ENCODE data around the gene WRAP53. TPM values are rescaled to one million over a fixed set of nuclear protein-coding genes. Genes with fewer than 3 reads are reported as not detected.

WRAP53 gene
- polyA plus RNA-seq, 1 donor = 7.9 TPM

DNA sequence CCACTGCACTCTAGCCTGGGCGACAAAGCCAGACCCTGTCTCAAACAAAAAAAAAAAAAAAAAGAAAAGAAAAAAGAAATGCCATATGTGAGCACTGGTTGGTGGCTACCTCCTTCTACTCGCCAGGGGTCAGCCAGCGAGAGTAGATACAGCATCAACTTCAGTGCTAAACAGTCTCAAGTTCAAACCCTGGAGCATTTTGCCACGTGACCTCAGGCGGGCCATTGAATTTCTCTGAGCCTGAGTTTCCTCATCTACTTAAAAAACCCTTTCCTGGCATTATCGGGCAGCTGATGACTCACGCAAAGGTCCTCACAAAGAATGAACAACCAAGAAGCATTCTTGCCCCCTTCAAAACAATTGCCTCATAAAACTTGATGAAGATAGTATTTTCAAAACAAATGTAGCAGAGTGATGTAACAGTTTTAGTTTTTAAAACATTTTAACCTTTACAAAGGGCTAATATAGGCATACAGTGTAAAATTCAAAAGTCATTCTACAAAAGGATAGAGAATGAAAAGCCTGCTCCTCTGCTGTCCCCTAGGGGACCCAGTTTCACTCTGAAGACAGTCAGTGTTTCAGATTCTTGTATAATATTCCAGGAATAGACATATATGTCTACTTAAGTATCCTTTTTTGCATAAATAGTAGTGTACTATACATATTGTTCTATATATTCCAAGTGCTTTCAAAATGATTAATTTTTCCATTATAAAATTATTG lies 57.6 kb downstream of the WRAP53 start:
- WGBS (ENCODE audit: insufficient coverage, low lambda C conversion rate) = no CpG with 5 or more reads among the region's 7 CpGs
- H3K4me1 ChIP-seq (ENCODE audit: control insufficient read depth, insufficient read depth, low read length) = peaks cover 2% of the 10 kb centered on the region
- H3K4me3 ChIP-seq (ENCODE audit: low read length) = no peak overlapping the region
- H3K9me3 ChIP-seq (ENCODE audit: control insufficient read depth, low read depth, low read length) = no peaks in the 10 kb centered on the region
- no peak overlapping the region for H3K27ac ChIP-seq (ENCODE audit: low read length)
- no peaks in the 10 kb centered on the region for H3K36me3 ChIP-seq (ENCODE audit: control insufficient read depth, insufficient read depth, low read length)
- peaks cover 4% of the 10 kb centered on the region for H3K27me3 ChIP-seq (ENCODE audit: control insufficient read depth, insufficient read depth, low read length)
- no peak for DNase-seq

DNA sequence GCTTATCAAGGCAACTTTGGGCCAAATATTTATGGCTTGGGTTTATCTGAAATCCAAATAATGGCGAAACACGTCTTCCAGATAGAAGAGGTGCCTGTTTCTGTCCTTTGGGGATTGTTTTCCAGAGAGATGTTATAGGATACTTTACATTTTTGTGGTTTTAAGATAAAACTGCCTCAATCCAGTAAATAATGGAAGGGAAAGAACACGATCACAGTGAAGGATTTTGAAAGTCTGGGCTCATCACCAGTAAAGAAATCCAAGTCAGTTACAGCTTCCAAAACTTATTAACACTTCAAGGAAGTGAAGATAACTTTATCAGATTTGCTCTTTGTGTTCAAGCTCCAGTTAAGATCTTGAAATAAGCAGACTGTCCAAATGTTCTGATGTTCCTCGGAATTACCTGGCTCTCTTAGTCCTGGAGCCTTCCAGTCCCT lies 59.4 kb downstream of the WRAP53 start:
- Histone ChIP-seq H3K9me3 (ENCODE audit: control insufficient read depth, low read depth, low read length) (no peaks in the 10 kb centered on the region), H3K4me1 (ENCODE audit: control insufficient read depth, insufficient read depth, low read length) (peaks cover 2% of the 10 kb centered on the region), H3K4me3 (ENCODE audit: low read length) (no peak overlapping the region), H3K36me3 (ENCODE audit: control insufficient read depth, insufficient read depth, low read length) (no peaks in the 10 kb centered on the region), H3K27me3 (ENCODE audit: control insufficient read depth, insufficient read depth, low read length) (peaks cover 4% of the 10 kb centered on the region), H3K27ac (ENCODE audit: low read length) (no peak overlapping the region)
- no peak for DNase-seq
- no CpG with 5 or more reads among the region's 4 CpGs for WGBS (ENCODE audit: insufficient coverage, low lambda C conversion rate)

GRCh38 chr17:7748076-7748775 lies 59.9 kb downstream of the WRAP53 start:
- no peak overlapping the region for H3K27ac ChIP-seq (ENCODE audit: low read length)
- peaks cover 4% of the 10 kb centered on the region for H3K27me3 ChIP-seq (ENCODE audit: control insufficient read depth, insufficient read depth, low read length)
- H3K36me3 ChIP-seq (ENCODE audit: control insufficient read depth, insufficient read depth, low read length) = no peaks in the 10 kb centered on the region
- 8% methylated on average over 2 of the region's 10 CpGs for WGBS (ENCODE audit: insufficient coverage, low lambda C conversion rate)
- H3K4me3 ChIP-seq (ENCODE audit: low read length) = no peak overlapping the region
- no peak for DNase-seq
- peaks cover 2% of the 10 kb centered on the region for H3K4me1 ChIP-seq (ENCODE audit: control insufficient read depth, insufficient read depth, low read length)
- H3K9me3 ChIP-seq (ENCODE audit: control insufficient read depth, low read depth, low read length) = no peaks in the 10 kb centered on the region

- Histone ChIP-seq H3K27me3 (ENCODE audit: control insufficient read depth, insufficient read depth, low read length) (peaks cover 4% of the 10 kb centered on the region), H3K36me3 (ENCODE audit: control insufficient read depth, insufficient read depth, low read length) (no peaks in the 10 kb centered on the region), H3K27ac (ENCODE audit: low read length) (no peak overlapping the region), H3K4me1 (ENCODE audit: control insufficient read depth, insufficient read depth, low read length) (peaks cover 2% of the 10 kb centered on the region), H3K4me3 (ENCODE audit: low read length) (no peak overlapping the region), H3K9me3 (ENCODE audit: control insufficient read depth, low read depth, low read length) (no peaks in the 10 kb centered on the region)
- no peak for DNase-seq
- WGBS (ENCODE audit: insufficient coverage, low lambda C conversion rate) = 77% methylated on average over 2 of the region's 4 CpGs
Observed at GRCh38 chr17:7750321-7750821, 62.1 kb downstream of the WRAP53 start.

Other genes starting within 250 kb of the WRAP53 start
- gene FGF11, start 249.0 kb upstream of the WRAP53 start, polyA plus RNA-seq = 1.3 TPM
- 7.4 TPM for gene CHRNB1, start 243.4 kb upstream of the WRAP53 start, polyA plus RNA-seq
- 65.6 TPM for gene ZBTB4, start 208.8 kb upstream of the WRAP53 start, polyA plus RNA-seq
- gene SLC35G6, start 207.0 kb upstream of the WRAP53 start, polyA plus RNA-seq = 0.52 TPM
- gene POLR2A, start 204.1 kb upstream of the WRAP53 start, polyA plus RNA-seq = 98.7 TPM
- gene TNFSF12, start 139.4 kb upstream of the WRAP53 start, polyA plus RNA-seq = 32.7 TPM
- gene TNFSF13, start 129.7 kb upstream of the WRAP53 start, polyA plus RNA-seq = 23.4 TPM
- 47.7 TPM for gene SENP3, start 126.6 kb upstream of the WRAP53 start, polyA plus RNA-seq
- 512 TPM for gene CD68, start 108.8 kb upstream of the WRAP53 start, polyA plus RNA-seq
- gene MPDU1, start 104.6 kb upstream of the WRAP53 start, polyA plus RNA-seq = 105 TPM
- 2.0 TPM for gene SOX15, start 98.4 kb upstream of the WRAP53 start, polyA plus RNA-seq
- 28.2 TPM for gene FXR2, start 73.6 kb upstream of the WRAP53 start, polyA plus RNA-seq
- gene SAT2, start 60.7 kb upstream of the WRAP53 start, polyA plus RNA-seq = 327 TPM
- 23.6 TPM for gene SHBG, start 58.3 kb upstream of the WRAP53 start, polyA plus RNA-seq
- 4.8 TPM for gene ATP1B2, start 37.6 kb upstream of the WRAP53 start, polyA plus RNA-seq
- 49.7 TPM for gene TP53, start 987 bp upstream of the WRAP53 start, polyA plus RNA-seq
- 7.4 TPM for gene EFNB3, start 16.7 kb downstream of the WRAP53 start, polyA plus RNA-seq
- gene DNAH2, start 29.3 kb downstream of the WRAP53 start, polyA plus RNA-seq = 0.09 TPM
- gene KDM6B, start 145.7 kb downstream of the WRAP53 start, polyA plus RNA-seq = 24.9 TPM
- 10.4 TPM for gene TMEM88, start 166.6 kb downstream of the WRAP53 start, polyA plus RNA-seq
- 50.7 TPM for gene NAA38, start 169.1 kb downstream of the WRAP53 start, polyA plus RNA-seq
- gene CYB5D1, start 169.5 kb downstream of the WRAP53 start, polyA plus RNA-seq = 13.8 TPM
- 73.8 TPM for gene CHD3, start 200.3 kb downstream of the WRAP53 start, polyA plus RNA-seq
- 3.7 TPM for gene RNF227, start 227.8 kb downstream of the WRAP53 start, polyA plus RNA-seq
- 5.3 TPM for gene KCNAB3, start 241.4 kb downstream of the WRAP53 start, polyA plus RNA-seq
- 101 TPM for gene TRAPPC1, start 243.5 kb downstream of the WRAP53 start, polyA plus RNA-seq
- gene CNTROB, start 243.7 kb downstream of the WRAP53 start, polyA plus RNA-seq = 30.1 TPM

Data from large intestine (tissue), 3 donors.